ENCODE measurements around the gene C5orf63.
A peak's percentile ranks its signal among the peaks of the same experiment; 100 is the strongest.
"Not testable (repeated sequence)": the region's sequence is repeated elsewhere in the genome, so short reads cannot be mapped to it uniquely, and the experiment has no call there.

C5orf63 gene

DNA sequence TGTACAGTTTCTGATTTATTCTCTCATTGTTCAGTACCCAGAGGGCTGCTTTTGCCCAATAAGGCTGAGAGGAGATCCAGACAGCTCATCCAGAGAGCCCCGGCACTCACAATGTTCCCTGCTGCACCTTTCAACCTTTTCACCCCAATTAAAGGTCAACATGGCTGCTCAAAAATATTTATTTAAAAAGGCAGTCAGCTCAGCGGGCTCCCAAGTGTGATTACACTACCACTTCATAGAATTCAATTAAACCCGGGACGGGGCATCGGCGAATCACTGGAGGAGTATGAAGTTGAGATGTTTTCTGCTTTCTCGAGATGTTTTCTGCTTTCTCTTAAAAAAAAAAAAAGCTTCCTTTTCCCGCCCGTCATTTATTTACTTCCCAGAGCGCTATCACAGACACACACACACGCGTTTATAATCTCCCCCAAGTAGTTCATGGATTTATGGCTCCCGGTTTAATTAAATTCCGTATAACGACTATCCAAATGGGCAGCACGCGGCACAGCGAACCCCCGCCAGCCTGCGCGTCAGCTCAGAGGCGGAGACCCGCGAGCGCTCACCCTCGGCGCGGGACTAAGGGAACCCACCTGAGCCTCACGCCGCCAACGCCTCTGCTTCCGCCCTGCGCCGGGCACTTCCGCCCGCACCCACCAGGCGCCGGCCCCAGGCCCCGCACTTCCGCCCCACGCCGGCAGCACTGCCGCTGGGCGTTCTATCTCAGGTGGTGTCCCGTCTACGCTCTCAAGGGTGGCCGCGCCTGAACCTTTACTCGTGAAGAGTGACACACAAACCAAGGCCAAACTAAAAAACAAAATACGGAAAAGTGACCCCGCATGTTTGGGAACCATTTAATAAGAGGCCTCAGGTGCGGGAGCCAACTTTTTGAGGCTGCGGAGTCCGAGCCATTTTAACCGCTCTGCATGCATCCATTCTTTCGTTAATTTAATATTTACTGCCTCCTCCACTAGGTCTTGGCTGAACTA, at the start of gene C5orf63:
TSS of gene C5orf63 (minus strand) at position 642 of the 986 bp plus-strand sequence. CDS start 14,507 bp downstream, outside the sequence.
- peak; percentile 70 for DNase-seq (ENCODE audit: low read depth)

GRCh38 chr5:127112347-127112864, 39.1 kb upstream of the C5orf63 start:
- DNase-seq (ENCODE audit: low read depth): no peak

- DNase-seq (ENCODE audit: low read depth): no peak
Observed at GRCh38 chr5:127111112-127111511, 37.8 kb upstream of the C5orf63 start.

DNA sequence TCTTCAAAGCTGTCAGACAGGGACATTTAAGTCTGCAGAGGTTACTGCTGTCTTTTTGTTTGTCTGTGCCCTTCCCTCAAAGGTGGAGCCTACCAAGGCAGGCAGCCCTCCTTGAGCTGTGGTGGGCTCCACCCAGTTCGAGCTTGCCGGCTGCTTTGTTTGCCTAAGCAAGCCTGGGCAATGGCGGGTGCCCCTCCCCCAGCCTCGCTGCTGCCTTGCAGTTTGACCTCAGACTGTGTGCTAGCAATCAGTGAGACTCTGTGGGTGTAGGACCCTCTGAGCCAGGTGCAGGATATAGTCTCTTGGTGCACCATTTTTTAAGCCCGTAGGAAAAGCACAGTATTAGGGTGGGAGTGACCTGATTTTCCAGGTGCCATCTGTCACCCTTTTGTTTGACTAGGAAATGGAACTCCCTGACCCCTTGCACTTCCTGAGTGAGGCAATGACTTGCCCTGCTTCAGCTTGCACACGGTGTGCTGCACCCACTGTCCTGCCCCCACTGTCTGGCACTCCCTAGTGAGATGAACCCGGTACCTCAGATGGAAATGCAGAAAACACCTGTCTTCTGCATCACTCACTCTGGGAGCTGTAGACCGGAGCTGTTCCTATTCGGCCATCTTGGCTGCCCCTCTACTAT, 35.4 kb upstream of the C5orf63 start:
- not testable (repeated sequence) for DNase-seq (ENCODE audit: low read depth)

DNA sequence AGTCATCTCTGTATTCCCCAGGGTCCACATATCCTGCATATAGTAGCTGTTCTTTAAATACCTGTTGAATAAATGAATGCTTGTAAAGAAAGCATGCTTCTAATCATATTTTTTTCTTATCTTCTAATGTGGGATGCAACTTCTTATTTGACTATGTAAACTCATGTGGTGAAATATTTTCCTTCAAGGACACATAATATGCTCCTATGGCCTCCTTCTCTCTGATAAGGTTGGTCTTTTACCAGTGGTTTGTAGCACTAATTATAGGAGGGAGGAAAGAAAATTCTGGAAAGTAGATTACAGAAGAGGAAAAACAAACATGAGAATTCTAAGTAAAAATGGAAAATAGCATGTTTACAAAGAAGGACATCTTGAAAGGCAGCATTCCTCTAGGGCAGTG, 28.6 kb upstream of the C5orf63 start:
- no peak for DNase-seq (ENCODE audit: low read depth)

- no peak for DNase-seq (ENCODE audit: low read depth)
Observed at GRCh38 chr5:127101533-127101932, 28.2 kb upstream of the C5orf63 start.

GRCh38 chr5:127098241-127098640, 24.9 kb upstream of the C5orf63 start:
- no peak for DNase-seq (ENCODE audit: low read depth)

DNA sequence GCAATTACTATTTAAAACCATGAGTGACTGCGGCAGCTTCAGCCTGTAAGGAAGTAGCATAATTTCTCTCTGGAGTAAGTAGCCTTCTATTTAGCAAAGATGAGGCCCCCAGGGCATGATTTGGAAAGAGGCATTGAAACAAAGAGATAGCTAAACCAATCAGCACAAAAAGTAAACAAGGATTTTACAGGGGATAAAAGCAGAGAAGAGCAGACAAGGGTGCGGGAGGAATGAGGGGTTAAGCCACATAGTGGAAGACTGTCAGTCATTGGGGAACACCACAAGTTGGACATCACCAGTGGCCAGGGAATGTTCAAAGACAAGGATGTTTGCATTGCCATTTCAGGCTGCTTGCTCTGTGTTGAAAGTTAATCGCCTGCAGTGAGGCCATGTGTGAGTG, 24.0 kb upstream of the C5orf63 start:
- peak; percentile 8 for DNase-seq (ENCODE audit: low read depth)

DNA sequence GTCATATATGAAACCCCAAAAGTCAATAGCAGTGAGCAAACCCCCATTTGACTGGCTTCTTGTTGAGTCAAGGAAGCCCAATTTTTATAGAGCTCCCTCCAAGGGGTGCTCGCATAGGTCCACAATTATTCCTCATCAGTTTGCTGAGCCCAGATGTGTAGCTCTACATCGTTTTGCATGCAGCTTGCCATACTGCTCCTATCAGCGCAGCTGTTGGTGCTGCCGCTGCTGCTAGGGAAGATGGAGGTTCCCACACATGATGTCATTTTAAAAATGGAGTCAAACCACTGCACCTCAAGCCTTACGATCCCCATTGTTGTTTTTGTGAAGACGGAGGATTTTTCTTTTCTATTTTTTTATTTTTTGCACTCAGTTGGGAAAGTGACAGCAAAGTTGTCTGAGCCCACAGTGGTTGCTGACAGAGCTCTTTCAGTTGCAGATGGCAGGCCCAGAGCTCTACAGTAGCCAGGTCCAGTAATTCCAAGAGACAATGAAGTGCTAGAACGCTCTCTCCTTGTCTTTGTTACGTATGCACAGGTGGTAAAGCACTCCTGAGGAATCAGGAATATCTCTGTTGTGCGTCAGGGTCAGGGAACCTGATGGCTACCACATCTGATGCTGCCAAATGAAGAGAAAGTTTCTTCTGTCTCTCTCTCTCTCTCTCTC, 23.2 kb upstream of the C5orf63 start:
- no peak for DNase-seq (ENCODE audit: low read depth)

DNA sequence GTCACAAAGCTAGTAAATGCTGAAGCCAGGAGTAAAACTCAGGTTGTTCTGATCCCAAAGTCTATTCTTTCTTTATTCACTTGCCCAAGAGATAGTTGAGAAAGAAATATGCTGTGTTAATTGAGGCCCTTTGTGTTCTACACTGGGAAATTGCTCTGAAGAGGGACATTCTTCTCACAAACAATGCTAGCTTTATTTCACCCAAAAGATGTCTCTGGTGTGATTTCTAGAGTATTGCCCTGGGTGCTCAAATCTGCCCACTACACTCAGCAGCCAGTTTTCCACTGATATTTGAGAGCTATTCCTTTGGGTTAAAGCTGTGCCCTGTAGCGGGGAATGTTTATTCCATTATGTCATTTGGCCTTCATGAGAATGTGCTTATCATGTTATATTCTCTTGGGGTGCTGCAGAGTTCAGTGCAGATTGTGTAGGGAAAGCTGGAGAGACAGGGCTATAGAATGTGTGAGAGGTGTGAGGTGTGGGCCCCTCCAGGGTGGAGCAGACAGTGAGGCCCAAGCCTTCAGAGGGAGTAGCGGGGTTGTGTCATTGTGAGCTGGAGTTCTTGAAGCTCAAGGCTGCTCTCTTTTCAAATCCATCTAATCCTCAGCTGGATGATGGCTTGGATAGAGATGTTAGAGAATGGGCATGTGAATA, 21.0 kb upstream of the C5orf63 start:
- DNase-seq (ENCODE audit: low read depth): no peak

- DNase-seq (ENCODE audit: low read depth): peak; percentile 71
Observed at GRCh38 chr5:127092690-127093089, 19.4 kb upstream of the C5orf63 start.

DNA sequence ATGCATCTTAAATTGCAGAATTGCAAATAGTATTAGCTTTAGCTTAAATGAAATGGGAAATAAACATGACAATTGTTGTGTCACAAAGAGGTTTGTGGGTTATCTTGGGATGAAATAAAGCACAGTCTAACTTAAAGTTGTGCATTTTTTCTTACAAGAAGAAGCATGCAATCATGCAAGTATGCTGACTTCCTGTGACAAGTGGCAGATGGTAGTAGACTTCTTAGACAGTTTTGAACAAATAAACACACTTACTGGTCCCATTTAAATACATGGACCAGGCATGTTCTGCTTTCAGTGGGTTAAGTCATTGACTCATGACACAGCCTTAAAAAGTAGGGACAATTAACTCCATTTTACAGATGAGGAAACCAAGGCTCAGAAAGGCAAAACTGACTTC, 15.9 kb upstream of the C5orf63 start:
- DNase-seq (ENCODE audit: low read depth): no peak

DNA sequence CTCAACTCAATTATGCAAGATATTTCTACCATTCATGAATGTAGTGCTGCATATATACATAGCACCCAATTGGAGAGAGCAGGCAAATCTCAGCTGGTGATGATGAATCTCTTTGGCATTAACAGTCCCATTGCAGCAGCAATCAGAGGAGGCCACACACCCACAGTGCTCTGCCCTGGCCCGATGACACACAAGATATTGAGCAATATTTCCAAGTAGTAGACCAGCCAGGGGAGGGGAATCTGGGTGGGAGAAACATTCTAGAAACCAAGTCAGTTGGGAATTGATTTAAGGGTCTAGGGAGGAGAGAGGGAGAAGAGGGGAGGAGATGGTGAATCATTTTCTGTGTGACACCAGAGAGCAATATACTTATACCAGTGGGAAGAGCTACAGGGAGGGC, 14.9 kb upstream of the C5orf63 start:
- DNase-seq (ENCODE audit: low read depth): peak; percentile 96

- no peak for DNase-seq (ENCODE audit: low read depth)
Observed at GRCh38 chr5:127086589-127086988, 13.3 kb upstream of the C5orf63 start.

GRCh38 chr5:127085796-127086195, 12.5 kb upstream of the C5orf63 start:
- DNase-seq (ENCODE audit: low read depth): no peak

- DNase-seq (ENCODE audit: low read depth): no peak
Observed at GRCh38 chr5:127085371-127085770, 12.1 kb upstream of the C5orf63 start.

DNA sequence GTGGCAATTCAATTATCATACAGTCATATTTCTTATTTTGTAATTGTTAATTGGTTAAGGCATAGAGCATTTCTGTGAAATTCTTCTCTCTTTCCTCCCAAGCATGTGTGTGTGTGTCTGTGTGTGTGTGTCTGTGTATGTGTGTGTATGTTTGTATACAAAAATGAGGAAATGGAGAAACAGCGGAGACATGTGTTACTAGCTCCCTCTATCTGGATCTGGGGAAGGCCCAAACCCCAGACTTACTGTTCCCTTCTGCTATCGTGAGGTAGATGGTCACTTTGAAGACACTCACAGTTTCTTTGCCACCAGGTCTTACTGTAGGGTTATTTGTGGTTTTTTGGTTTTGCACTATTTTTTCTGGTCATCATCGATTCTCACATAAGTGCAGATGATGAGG, 11.4 kb upstream of the C5orf63 start:
- DNase-seq (ENCODE audit: low read depth): no peak

DNA sequence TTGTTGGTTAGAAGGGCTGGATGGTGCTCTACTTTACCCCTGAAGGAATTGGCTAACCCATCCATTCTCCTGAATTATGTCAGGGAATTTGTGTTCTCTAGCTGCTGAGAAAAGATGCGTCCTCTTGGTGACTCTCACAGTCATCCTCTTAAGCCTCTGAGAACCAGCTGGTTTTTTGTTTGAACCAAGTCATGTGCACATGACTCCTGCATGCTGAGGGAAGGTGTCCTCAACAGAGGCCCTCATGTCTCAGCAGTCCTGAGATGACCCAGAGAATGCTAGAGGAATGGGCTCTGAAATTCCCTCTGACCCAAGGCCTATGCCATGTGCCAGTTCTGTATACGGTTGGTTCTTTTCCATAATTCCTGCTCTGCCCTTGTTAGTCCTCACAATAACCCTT, 10.4 kb upstream of the C5orf63 start:
- DNase-seq (ENCODE audit: low read depth): no peak

DNA sequence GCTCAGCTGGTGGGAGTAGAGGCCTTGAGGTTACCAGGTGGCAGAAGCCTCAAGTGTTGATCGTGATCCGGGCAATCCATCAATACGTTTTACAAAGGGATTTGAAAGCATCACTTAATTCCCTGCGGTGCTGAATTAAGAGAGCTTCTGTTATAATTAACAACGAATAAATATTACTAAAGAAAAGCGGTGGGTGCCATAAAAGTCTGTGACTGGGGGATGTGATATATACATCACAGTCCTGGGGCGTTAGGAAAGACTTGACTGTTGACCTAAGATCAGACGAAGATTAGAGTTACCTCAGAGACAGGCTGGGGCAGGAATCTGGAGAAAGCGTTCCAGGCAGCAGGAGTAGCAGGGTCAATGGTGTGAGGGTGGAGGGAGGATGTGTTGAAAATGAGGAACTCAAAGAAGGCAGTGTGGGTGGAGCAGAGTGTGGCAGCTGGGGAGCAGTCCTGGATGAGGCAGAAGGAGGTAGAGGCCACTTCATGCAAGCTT, 6.7 kb upstream of the C5orf63 start:
- no peak for DNase-seq (ENCODE audit: low read depth)

- no peak for DNase-seq (ENCODE audit: low read depth)
Observed at GRCh38 chr5:127077366-127077765, 4.1 kb upstream of the C5orf63 start.

- peak; percentile 62 for DNase-seq (ENCODE audit: low read depth)
Observed at GRCh38 chr5:127076315-127077129, 3.2 kb upstream of the C5orf63 start.
